MCF 10A (cell line): ENCODE results near the gene VAV3. TPM values are rescaled to one million over a fixed set of nuclear protein-coding genes. Genes with fewer than 3 reads are reported as not detected.

ENCODE experiments used
- BruUV-seq: library from RNA; stranded (reverse); fragments of 400-500 nt; replicated peaks from 2 replicates; lab custom pipeline; 2021; lab: Mats Ljungman, UMichigan
- CTCF ChIA-PET: fragments of 300-600 bp; sonication (Branson Sonifier 250); formaldehyde crosslinking; extraction: SDS; loops from one replicate; lab custom pipeline; 2021; ENCODE audit warnings: antibody characterized with exemption, inconsistent platforms; lab: Yijun Ruan, JAX
- POLR2A ChIA-PET: fragments of 300-600, 350-650 bp; sonication (Branson Sonifier 250); formaldehyde crosslinking; extraction: SDS; loops from one replicate; lab custom pipeline; 2020; ENCODE audit warnings: antibody characterized with exemption, inconsistent platforms; lab: Yijun Ruan, JAX
- DNase-seq: peaks from one replicate; pipeline ENCODE4 v3.0.0-alpha.2; 2018; ENCODE audit not compliant: unreplicated experiment
- H3K27ac Mint-ChIP-seq: one replicate; pipeline ENCODE4 v1.8.0; 2022; ENCODE audit warnings: mild to moderate bottlenecking, low read depth, mixed read lengths; ENCODE audit not compliant: unreplicated experiment
- H3K27me3 Mint-ChIP-seq: one replicate; pipeline ENCODE4 v1.8.0; 2022; ENCODE audit warnings: mixed read lengths; ENCODE audit not compliant: insufficient read depth, unreplicated experiment
- H3K36me3 Mint-ChIP-seq: one replicate; pipeline ENCODE4 v1.8.0; 2022; ENCODE audit warnings: mild to moderate bottlenecking, moderate library complexity, mixed read lengths; ENCODE audit not compliant: insufficient read depth, unreplicated experiment
- H3K4me1 Mint-ChIP-seq: one replicate; pipeline ENCODE4 v1.8.0; 2022; ENCODE audit warnings: mixed read lengths; ENCODE audit not compliant: insufficient read depth, unreplicated experiment
- H3K4me3 Mint-ChIP-seq: one replicate; pipeline ENCODE4 v1.8.0; 2022; ENCODE audit warnings: mild to moderate bottlenecking, moderate library complexity, mixed read lengths; ENCODE audit not compliant: unreplicated experiment
- H3K9me3 Mint-ChIP-seq: one replicate; pipeline ENCODE4 v1.8.0; 2022; ENCODE audit warnings: mixed read lengths; ENCODE audit not compliant: unreplicated experiment
- CTCF ChIP-seq: fragments of 200-600 bp; IDR thresholded peaks from one replicate; pipeline ENCODE4 v1.8.0; 2022; ENCODE audit warnings: antibody characterized with exemption, mild to moderate bottlenecking; ENCODE audit not compliant: unreplicated experiment
- intact Hi-C: fragments of 100-400 bp; cut with micrococcal nuclease; formaldehyde crosslinking; loops from 2 replicates; pipeline ENCODE4 v1.14.1; 2022
- total RNA-seq: library from RNA; stranded (reverse); gene quantifications from 2 replicates; pipeline ENCODE4 v1.2.3, GENCODE V29; 2022

Gene VAV3
- total RNA-seq, 1 experiment from 2014 or later = 2.0 TPM

- Mint-ChIP-seq H3K9me3 (no peaks in the 10 kb centered on the region), H3K27ac (peak overlapping the region; percentile 63), H3K36me3 (no peaks in the 10 kb centered on the region), H3K4me1 (peaks cover 18% of the 10 kb centered on the region), H3K4me3 (no peak overlapping the region), H3K27me3 (no peaks in the 10 kb centered on the region)
- no peak for TF ChIP-seq CTCF
- intact Hi-C loops = loop anchor here (10.0 kb wide), 1 partner anchor 151 kb away; no protein-coding TSS in a partner anchor
- POLR2A ChIA-PET = no interaction called here
- CTCF ChIA-PET = no interaction called here
- BruUV-seq = no TSS peak
- DNase-seq = no peak
Observed at GRCh38 chr1:107935396-107936064, 29.4 kb downstream of the VAV3 start.

GRCh38 chr1:107934578-107934977 lies 30.4 kb downstream of the VAV3 start:
- no peak for DNase-seq
- no peaks in the 10 kb centered on the region for H3K27me3 Mint-ChIP-seq
- BruUV-seq = no TSS peak
- H3K27ac Mint-ChIP-seq = no peak overlapping the region
- ChIA-PET CTCF (no interaction called here), POLR2A (interaction anchor here (0.5 kb wide), 1 partner anchor 246 kb away, joined by 3 read pairs; no protein-coding TSS in a partner anchor)
- TF ChIP-seq CTCF = no peak
- intact Hi-C loops = loop anchor here (10.0 kb wide), 1 partner anchor 150 kb away; no protein-coding TSS in a partner anchor
- no peak overlapping the region for H3K4me3 Mint-ChIP-seq
- H3K4me1 Mint-ChIP-seq = peaks cover 18% of the 10 kb centered on the region
- H3K36me3 Mint-ChIP-seq = no peaks in the 10 kb centered on the region
- H3K9me3 Mint-ChIP-seq = no peaks in the 10 kb centered on the region

- ChIA-PET POLR2A (no interaction called here), CTCF (interaction anchor here (0.6 kb wide), 1 partner anchor 111 kb away, joined by 4 read pairs; no protein-coding TSS in a partner anchor)
- H3K36me3 Mint-ChIP-seq = no peaks in the 10 kb centered on the region
- no peak overlapping the region for H3K27ac Mint-ChIP-seq
- BruUV-seq = no TSS peak
- H3K4me3 Mint-ChIP-seq = no peak overlapping the region
- intact Hi-C loops = loop anchor here (10.0 kb wide), 1 partner anchor 149 kb away; no protein-coding TSS in a partner anchor
- no peaks in the 10 kb centered on the region for H3K9me3 Mint-ChIP-seq
- TF ChIP-seq CTCF = no peak
- no peak for DNase-seq
- no peaks in the 10 kb centered on the region for H3K27me3 Mint-ChIP-seq
- H3K4me1 Mint-ChIP-seq = peaks cover 18% of the 10 kb centered on the region
Observed at GRCh38 chr1:107933736-107934135, 31.2 kb downstream of the VAV3 start.

- Mint-ChIP-seq H3K36me3 (no peaks in the 10 kb centered on the region), H3K27me3 (no peaks in the 10 kb centered on the region), H3K9me3 (no peaks in the 10 kb centered on the region), H3K4me1 (peaks cover 8% of the 10 kb centered on the region), H3K27ac (no peak overlapping the region), H3K4me3 (no peak overlapping the region)
- no peak for DNase-seq
- BruUV-seq = no TSS peak
- ChIA-PET CTCF (no interaction called here), POLR2A (interaction anchor here (0.6 to 1.4 kb wide), 2 partner anchors 10 to 63 kb away, joined by 3 read pairs; no protein-coding TSS in a partner anchor)
- TF ChIP-seq CTCF = no peak
- intact Hi-C loops = loop anchor here (10.0 kb wide), 1 partner anchor 145 kb away; no protein-coding TSS in a partner anchor
Observed at GRCh38 chr1:107930292-107930691, 34.7 kb downstream of the VAV3 start.
